ENCODE results near the gene RNF2.

RNF2 gene

GRCh38 chr1:185038813-185039376 lies 6.5 kb upstream of the RNF2 start:
- no peaks in the 10 kb centered on the region for H3K9me3 ChIP-seq
- no peaks in the 10 kb centered on the region; the same call in 1 of the 2 replicates for H3K27me3 ChIP-seq (ENCODE audit: low read depth)
- in situ Hi-C loops (cut with MboI; ENCODE audit: low sequenced_read_pairs): no loop called here
- H3K4me3 ChIP-seq: no peak overlapping the region
- no peaks in the 10 kb centered on the region for H3K4me1 ChIP-seq
- H3K36me3 ChIP-seq (replicated peaks): no peaks in the 10 kb centered on the region
- DNase-seq (ENCODE audit: low spot score in 2 of 2): no peak

GRCh38 chr1:185039726-185040407 lies 5.5 kb upstream of the RNF2 start:
- Histone ChIP-seq H3K4me1 (no peaks in the 10 kb centered on the region), H3K9me3 (no peaks in the 10 kb centered on the region), H3K27me3 (ENCODE audit: low read depth) (no peaks in the 10 kb centered on the region; the same call in 1 of the 2 replicates), H3K36me3 (replicated peaks) (no peaks in the 10 kb centered on the region), H3K4me3 (no peak overlapping the region)
- in situ Hi-C loops (cut with MboI; ENCODE audit: low sequenced_read_pairs): no loop called here
- no peak for DNase-seq (ENCODE audit: low spot score in 2 of 2)

DNA sequence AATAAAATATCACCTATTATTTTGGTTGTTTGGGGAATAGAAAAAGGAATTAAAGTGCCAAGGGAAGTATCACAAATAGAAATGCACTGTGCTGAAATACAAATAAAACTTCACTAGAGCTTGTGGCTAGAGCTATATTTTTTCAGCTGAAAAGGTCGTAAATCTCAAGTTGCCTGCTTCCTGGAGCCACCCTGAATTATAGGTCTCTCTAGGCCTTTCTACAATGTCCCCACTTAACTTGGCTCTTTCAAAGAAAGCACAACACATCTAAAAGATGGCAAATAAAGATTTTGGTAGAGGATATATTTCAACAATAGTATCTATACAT lies 5.0 kb upstream of the RNF2 start:
- in situ Hi-C loops (cut with MboI; ENCODE audit: low sequenced_read_pairs): no loop called here
- H3K9me3 ChIP-seq: no peaks in the 10 kb centered on the region

DNA sequence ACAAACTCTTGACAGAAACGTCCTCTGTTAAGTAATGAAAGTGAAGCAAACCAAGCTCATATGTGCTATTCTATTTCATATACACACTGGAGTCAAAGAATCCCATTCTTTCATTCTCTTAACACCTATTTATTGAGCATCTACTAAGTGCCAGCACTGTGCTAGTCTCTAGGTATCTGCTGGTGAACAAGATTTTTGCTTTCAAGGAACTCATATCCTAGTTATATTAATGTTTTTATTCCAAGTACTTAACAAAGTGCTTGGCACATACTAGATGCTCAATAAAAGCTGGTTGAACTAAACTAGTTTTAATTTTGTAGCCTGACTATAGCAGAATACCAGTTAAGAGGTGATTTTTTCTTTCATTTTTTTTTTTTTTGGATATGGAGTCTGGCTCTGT lies 3.6 kb upstream of the RNF2 start:
- Histone ChIP-seq H3K4me1 (no peaks in the 10 kb centered on the region), H3K9me3 (no peaks in the 10 kb centered on the region), H3K27me3 (ENCODE audit: low read depth) (no peaks in the 10 kb centered on the region), H3K4me3 (no peak overlapping the region), H3K36me3 (replicated peaks) (no peaks in the 10 kb centered on the region)
- in situ Hi-C loops (cut with MboI; ENCODE audit: low sequenced_read_pairs): no loop called here
- no peak for DNase-seq (ENCODE audit: low spot score in 2 of 2)

More for the DNA sequence above, 5.0 kb upstream of the RNF2 start:
- Histone ChIP-seq H3K4me1 (no peaks in the 10 kb centered on the region), H3K4me3 (no peak overlapping the region), H3K36me3 (replicated peaks) (no peaks in the 10 kb centered on the region), H3K27me3 (ENCODE audit: low read depth) (no peaks in the 10 kb centered on the region; the same call in 1 of the 2 replicates)
- no peak for DNase-seq (ENCODE audit: low spot score in 2 of 2)

GRCh38 chr1:185042737-185043136 lies 2.6 kb upstream of the RNF2 start:
- no peaks in the 10 kb centered on the region for H3K27me3 ChIP-seq (ENCODE audit: low read depth)
- H3K36me3 ChIP-seq (replicated peaks): no peaks in the 10 kb centered on the region
- in situ Hi-C loops (cut with MboI; ENCODE audit: low sequenced_read_pairs): no loop called here
- no peaks in the 10 kb centered on the region for H3K9me3 ChIP-seq
- H3K4me3 ChIP-seq: no peak overlapping the region
- H3K4me1 ChIP-seq: peaks cover 7% of the 10 kb centered on the region; the same call in 1 of the 2 replicates
- DNase-seq (ENCODE audit: low spot score in 2 of 2): no peak

DNA sequence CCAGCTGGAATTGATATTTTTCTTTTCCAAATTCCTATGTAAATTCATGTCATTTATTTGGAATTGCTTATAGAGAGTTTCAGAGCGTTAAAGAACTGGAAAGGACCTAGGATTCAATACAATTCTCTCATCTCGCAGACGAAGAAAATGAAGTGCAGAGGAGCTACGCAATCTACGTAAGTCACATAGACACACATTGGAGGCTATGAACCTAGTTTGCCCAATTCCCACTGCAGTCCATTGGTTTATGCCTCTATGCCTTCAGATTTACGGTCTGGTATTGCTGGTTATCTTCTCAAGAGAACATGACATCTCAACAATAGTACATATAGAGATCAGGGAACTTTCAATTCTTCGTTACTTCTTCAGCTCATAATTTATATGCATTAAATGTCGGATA lies 971 bp upstream of the RNF2 start:
- H3K4me1 ChIP-seq: peaks cover 7% of the 10 kb centered on the region; the same call in 1 of the 2 replicates
- no peak for DNase-seq (ENCODE audit: low spot score in 2 of 2)
- in situ Hi-C loops (cut with MboI; ENCODE audit: low sequenced_read_pairs): no loop called here
- no peaks in the 10 kb centered on the region for H3K36me3 ChIP-seq (replicated peaks)
- H3K9me3 ChIP-seq: no peaks in the 10 kb centered on the region
- no peak overlapping the region for H3K4me3 ChIP-seq
- H3K27me3 ChIP-seq (ENCODE audit: low read depth): no peaks in the 10 kb centered on the region

DNA sequence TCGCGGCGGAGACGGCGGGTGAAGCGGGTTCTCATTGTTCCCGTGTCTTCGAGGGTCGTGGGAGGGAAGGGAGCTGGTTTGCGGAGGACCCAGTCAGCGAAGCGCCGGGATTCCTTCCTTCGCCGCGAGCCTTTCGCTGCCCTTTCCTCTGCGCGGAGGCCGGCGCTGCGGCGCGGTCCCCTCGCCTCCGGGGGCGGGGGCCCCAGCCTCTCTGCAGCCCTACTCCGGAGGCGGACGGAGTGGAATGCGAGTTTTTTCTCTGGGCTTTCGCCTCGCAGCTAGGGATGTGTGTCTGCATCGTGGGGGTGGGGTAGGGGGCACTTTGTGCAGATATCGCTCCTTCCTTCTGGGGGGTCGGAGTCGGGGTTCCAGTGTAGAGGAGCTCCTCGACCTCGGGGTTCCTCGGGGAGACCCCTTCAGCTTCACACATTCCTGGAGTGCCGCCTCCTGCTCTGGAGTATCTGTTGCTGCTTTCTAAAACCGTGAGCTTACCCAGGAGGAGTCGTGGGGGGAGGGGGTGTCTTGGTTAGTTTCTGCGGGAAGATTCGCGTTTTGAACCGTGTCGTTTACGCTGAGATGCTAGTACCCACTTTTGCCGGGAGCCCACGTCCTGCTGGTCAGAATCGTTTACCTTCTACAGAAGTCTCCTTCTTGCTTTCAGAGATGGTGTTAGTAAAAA lies 595 bp downstream of the RNF2 start:
- H3K4me1 ChIP-seq: peaks cover 16% of the 10 kb centered on the region
- H3K4me3 ChIP-seq: peak overlapping the region; percentile 67
- no peaks in the 10 kb centered on the region for H3K9me3 ChIP-seq
- in situ Hi-C loops (cut with MboI; ENCODE audit: low sequenced_read_pairs): no loop called here
- no peaks in the 10 kb centered on the region for H3K36me3 ChIP-seq (replicated peaks)
- peak; percentile 44 to 70 for DNase-seq (ENCODE audit: low spot score in 2 of 2)
- H3K27me3 ChIP-seq (ENCODE audit: low read depth): no peaks in the 10 kb centered on the region

GRCh38 chr1:185046668-185047067 lies 1.3 kb downstream of the RNF2 start:
- H3K36me3 ChIP-seq (replicated peaks): no peaks in the 10 kb centered on the region
- H3K4me3 ChIP-seq: peak overlapping the region; percentile 67
- no peaks in the 10 kb centered on the region for H3K27me3 ChIP-seq (ENCODE audit: low read depth)
- no peaks in the 10 kb centered on the region for H3K9me3 ChIP-seq
- peaks cover 21% of the 10 kb centered on the region for H3K4me1 ChIP-seq
- in situ Hi-C loops (cut with MboI; ENCODE audit: low sequenced_read_pairs): no loop called here
- DNase-seq (ENCODE audit: low spot score in 2 of 2): no peak

DNA sequence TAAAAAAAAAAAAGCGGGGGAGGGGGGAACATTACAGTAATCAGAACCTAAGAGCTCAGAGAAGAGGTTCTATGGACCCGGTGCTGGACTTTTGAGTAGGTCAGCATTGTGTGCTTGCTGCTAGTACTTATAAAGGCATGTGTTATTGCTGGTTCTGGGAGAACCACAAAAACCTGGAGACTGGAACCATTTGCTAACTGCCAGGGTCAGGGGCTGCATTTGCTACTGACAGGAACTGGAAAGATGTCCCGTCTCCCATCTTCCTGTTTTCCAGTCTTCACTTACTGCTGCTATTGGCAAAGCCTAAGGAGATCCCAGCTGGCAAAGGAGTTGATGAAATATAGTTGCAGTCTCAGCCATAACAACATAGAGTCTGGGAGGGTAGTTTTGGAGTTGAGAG lies 4.3 kb downstream of the RNF2 start:
- DNase-seq (ENCODE audit: low spot score in 2 of 2): peak in 1 of 2 experiments; percentile 14
- H3K9me3 ChIP-seq: no peaks in the 10 kb centered on the region
- peaks cover 21% of the 10 kb centered on the region for H3K4me1 ChIP-seq
- in situ Hi-C loops (cut with MboI; ENCODE audit: low sequenced_read_pairs): no loop called here
- no peak overlapping the region for H3K4me3 ChIP-seq
- no peaks in the 10 kb centered on the region for H3K27me3 ChIP-seq (ENCODE audit: low read depth)
- no peaks in the 10 kb centered on the region for H3K36me3 ChIP-seq (replicated peaks)

DNA sequence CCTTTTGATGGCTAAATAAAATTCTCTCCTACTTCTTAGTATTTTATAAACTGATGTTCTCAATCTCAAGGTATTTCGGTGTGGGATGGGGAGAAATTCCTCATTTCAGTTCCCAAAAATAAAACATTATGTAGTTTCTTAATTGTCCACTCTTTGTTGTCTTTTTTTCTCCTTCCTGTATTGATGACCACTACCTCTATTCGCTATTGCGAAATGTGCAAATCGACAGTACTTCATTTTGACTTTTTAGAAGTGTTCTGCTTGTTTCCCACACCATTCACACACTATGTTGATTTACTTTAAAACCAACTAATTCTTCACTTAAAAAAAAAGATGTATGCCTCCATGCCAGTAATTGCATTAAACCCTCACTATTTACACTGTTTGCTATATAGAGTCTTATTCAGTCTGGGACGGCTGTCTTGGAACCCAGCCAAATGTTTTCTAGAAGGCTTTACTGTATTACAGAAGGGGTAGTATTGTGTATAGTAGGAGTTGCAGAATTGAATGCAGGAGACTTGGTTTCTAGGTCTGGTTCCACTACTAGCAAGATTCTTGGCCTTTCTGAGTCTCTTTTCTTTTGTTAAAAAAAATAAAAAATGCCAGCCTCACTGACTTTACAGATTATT lies 5.6 kb downstream of the RNF2 start:
- in situ Hi-C loops (cut with MboI; ENCODE audit: low sequenced_read_pairs): no loop called here
- Histone ChIP-seq H3K27me3 (ENCODE audit: low read depth) (no peaks in the 10 kb centered on the region), H3K4me3 (no peak overlapping the region), H3K36me3 (replicated peaks) (no peaks in the 10 kb centered on the region), H3K4me1 (peaks cover 21% of the 10 kb centered on the region), H3K9me3 (no peaks in the 10 kb centered on the region)
- peak in 1 of 2 experiments; percentile 36 for DNase-seq (ENCODE audit: low spot score in 2 of 2)

- H3K4me1 ChIP-seq: peaks cover 14% of the 10 kb centered on the region
- no peak overlapping the region for H3K4me3 ChIP-seq
- in situ Hi-C loops (cut with MboI; ENCODE audit: low sequenced_read_pairs): no loop called here
- no peaks in the 10 kb centered on the region for H3K9me3 ChIP-seq
- no peak for DNase-seq (ENCODE audit: low spot score in 2 of 2)
- H3K27me3 ChIP-seq (ENCODE audit: low read depth): no peaks in the 10 kb centered on the region
- no peaks in the 10 kb centered on the region for H3K36me3 ChIP-seq (replicated peaks)
Observed at GRCh38 chr1:185053204-185053603, 7.8 kb downstream of the RNF2 start.

DNA sequence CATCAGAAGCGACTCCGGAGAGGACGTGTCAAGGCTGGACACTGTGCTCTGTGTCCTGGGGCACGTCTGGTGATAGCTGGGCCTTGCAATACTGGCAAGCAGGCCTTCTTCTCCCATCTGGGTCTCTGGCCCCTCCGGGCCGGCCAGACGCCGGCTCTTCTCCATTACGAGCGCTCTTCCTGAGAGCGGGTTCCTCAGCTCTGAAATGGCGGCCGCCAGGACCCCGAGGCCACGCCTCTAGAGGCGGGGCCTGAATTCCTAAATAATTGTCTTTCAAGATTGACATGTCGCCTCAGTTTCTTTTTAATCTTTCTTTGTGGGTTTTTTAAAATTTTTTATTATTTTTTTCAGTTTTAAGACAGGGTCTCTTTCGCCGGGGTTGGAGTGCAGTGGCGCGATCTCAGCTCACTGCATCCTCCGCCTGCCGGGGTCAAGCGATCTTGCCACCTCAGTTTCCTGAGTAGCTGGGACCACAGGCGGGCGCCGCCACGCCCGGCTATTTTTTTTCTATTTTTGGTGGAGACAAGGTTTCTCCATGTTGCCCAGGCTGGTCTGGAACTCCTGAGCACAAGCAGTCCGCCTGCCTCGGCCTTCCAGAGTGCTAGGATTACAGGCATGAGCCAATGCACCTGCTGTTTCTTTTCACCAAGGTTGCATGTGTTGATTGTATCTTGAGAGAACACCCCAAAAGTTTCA lies 9.2 kb downstream of the RNF2 start:
- Histone ChIP-seq H3K27me3 (ENCODE audit: low read depth) (no peaks in the 10 kb centered on the region), H3K36me3 (replicated peaks) (no peaks in the 10 kb centered on the region), H3K4me3 (no peak overlapping the region), H3K4me1 (peaks cover 18% of the 10 kb centered on the region), H3K9me3 (no peaks in the 10 kb centered on the region)
- in situ Hi-C loops (cut with MboI; ENCODE audit: low sequenced_read_pairs): no loop called here
- DNase-seq (ENCODE audit: low spot score in 2 of 2): no peak

GRCh38 chr1:185058110-185058509 lies 12.8 kb downstream of the RNF2 start:
- no peak overlapping the region for H3K4me3 ChIP-seq
- no peaks in the 10 kb centered on the region for H3K27me3 ChIP-seq (ENCODE audit: low read depth)
- H3K4me1 ChIP-seq: peaks cover 5% of the 10 kb centered on the region; the same call in 1 of the 2 replicates
- no peaks in the 10 kb centered on the region for H3K9me3 ChIP-seq
- in situ Hi-C loops (cut with MboI; ENCODE audit: low sequenced_read_pairs): no loop called here
- H3K36me3 ChIP-seq (replicated peaks): no peaks in the 10 kb centered on the region; the same call in 1 of the 2 replicates
- no peak for DNase-seq (ENCODE audit: low spot score in 2 of 2)

Measured in HAP-1 (cell line).